IMR-90 (cell line): ENCODE results near the gene SAMD5.

Experiments used
- BHLHE40 ChIP-seq: fragments of 150-350 bp; IDR thresholded peaks from 2 replicates; pipeline ENCODE4 v1.6.1; 2016; ENCODE audit warnings: mild to moderate bottlenecking, low read depth, low read length
- MAZ ChIP-seq: IDR thresholded peaks from 2 replicates; pipeline ENCODE4 v1.6.1; 2012; ENCODE audit warnings: low read depth, mild to moderate bottlenecking, low read length, improper control_type of control experiment, moderate library complexity, borderline replicate concordance
- POLR2A ChIP-seq: IDR thresholded peaks from 2 replicates; pipeline ENCODE4 v1.6.1; 2012; ENCODE audit warnings: mild to moderate bottlenecking, low read depth, low read length
- RFX5 ChIP-seq: IDR thresholded peaks from 2 replicates; pipeline ENCODE4 v1.8.0; 2012; ENCODE audit warnings: low read depth, mild to moderate bottlenecking, low read length, moderate library complexity
- SMC3 ChIP-seq: fragments of 150-350 bp; IDR thresholded peaks from 2 replicates; pipeline ENCODE4 v1.6.1; 2016; ENCODE audit warnings: low read depth, mild to moderate bottlenecking, antibody characterized with exemption, low read length, moderate library complexity
- TF ChIP-seq, protein P1 (sequence below): conservative IDR thresholded peaks from 2 replicates; pipeline ENCODE4 v1.5.1; 2012; ENCODE audit warnings: mild to moderate bottlenecking, low read depth, low read length, improper control_type of control experiment

DNA sequence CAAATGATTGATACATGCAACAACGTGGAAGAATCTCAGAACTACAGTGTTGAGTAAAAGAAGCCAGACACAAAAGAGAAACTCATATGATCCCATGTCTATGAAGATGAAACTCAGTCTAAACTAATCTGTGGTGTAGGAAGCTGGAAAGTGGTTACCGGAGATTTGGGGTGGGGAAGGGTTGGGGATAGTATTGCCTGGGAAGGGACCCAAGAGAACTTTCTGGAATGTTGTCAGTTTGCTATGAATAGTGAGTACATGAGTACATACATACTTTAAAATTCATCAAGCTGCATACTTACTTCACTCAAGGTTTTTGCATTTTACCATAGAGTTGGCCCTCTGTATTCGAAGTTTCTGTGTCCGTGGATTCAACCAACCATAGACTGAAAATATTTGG lies 106.0 kb downstream of the SAMD5 start:
- TF ChIP-seq, protein P1, sequence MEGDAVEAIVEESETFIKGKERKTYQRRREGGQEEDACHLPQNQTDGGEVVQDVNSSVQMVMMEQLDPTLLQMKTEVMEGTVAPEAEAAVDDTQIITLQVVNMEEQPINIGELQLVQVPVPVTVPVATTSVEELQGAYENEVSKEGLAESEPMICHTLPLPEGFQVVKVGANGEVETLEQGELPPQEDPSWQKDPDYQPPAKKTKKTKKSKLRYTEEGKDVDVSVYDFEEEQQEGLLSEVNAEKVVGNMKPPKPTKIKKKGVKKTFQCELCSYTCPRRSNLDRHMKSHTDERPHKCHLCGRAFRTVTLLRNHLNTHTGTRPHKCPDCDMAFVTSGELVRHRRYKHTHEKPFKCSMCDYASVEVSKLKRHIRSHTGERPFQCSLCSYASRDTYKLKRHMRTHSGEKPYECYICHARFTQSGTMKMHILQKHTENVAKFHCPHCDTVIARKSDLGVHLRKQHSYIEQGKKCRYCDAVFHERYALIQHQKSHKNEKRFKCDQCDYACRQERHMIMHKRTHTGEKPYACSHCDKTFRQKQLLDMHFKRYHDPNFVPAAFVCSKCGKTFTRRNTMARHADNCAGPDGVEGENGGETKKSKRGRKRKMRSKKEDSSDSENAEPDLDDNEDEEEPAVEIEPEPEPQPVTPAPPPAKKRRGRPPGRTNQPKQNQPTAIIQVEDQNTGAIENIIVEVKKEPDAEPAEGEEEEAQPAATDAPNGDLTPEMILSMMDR, result no peak
- TF ChIP-seq BHLHE40 (no peak), SMC3 (no peak), RFX5 (no peak), POLR2A (no peak), MAZ (no peak)
